HL-60/S4 treated with retinoic acid at 250 ng/mL for 4 days and 3 days (cell line): Measurements from ENCODE around the gene GLS.
"Not testable (repeated sequence)": the region's sequence is repeated elsewhere in the genome, so short reads cannot be mapped to it uniquely, and the experiment has no call there.

Source experiments
- in situ Hi-C: fragments of 300-500 bp; cut with MboI; formaldehyde crosslinking; loops from 2 replicates; pipeline ENCODE4 v1.7.0; 2022; ENCODE audit warnings: low sequenced_read_pairs

GLS gene

DNA sequence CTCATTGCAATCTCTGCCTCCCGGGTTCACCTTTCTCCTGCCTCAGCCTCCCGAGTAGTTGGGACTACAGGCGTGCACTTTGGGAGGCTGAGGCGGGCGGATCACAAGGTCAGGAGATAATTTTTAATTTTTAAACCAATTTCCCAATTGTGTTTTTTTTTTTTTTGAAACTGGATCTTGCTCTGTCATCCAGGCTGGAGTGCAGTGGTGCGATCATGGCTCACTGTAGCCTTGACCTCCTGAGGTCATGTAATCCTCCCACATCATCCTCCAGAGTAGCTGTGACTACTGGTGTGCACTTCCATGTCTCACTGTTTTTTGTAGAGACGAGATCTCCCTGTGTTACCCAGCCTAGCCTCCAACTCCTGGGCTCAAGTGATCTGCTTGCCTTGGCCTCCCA, 49.3 kb downstream of the GLS start:
- in situ Hi-C loops: no loop called here

DNA sequence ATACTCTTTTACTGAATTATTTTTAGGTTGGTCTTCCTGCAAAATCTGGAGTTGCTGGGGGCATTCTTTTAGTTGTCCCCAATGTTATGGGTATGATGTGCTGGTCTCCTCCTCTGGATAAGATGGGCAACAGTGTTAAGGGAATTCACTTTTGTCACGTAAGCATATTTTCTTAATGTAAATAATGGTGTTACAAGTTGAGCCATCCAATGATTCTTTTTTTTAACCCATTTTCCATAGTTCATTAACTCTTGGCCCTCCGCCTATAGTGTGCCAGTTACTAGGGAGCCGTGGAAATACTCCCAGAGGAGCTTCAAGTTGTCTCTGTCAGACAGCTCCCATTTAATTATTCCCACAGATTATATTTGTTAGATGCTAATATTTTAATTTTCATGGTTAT, 49.8 kb downstream of the GLS start:
- in situ Hi-C loops: no loop called here

DNA sequence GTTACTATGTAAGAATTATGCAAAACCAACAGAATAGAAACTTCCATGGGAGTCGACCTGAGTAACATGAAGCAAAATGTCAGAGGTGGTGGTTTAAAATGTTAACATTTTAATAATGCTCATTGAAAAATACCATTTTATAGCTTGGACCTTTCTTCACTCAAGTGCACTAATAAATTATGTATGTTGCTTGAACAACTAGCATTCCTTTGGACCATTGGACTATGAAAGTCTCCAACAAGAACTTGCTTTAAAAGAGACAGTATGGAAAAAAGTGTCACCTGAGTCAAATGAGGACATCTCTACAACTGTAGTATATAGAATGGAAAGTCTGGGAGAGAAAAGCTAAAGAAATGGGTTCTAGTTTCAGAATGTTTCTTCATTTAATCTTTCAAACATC, 51.9 kb downstream of the GLS start:
- in situ Hi-C loops: no loop called here

DNA sequence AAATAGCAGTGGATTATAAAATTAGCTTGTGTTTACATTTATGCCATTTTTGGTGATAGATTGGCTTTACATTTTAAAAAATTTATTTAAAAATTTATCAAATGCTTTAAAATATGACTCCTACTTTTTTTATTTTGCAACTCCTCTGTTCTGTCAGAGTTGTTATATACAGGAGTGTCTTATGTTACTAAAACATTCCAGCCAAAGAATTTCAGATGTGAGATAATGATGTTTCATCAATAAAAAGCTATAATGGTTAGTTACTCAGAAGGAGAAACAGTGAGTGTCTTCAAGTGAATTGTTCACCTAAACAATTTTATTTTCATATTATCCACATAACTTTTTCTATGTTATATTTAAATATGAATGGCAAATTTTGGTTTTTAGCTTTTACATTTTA, 52.7 kb downstream of the GLS start:
- in situ Hi-C loops: no loop called here

DNA sequence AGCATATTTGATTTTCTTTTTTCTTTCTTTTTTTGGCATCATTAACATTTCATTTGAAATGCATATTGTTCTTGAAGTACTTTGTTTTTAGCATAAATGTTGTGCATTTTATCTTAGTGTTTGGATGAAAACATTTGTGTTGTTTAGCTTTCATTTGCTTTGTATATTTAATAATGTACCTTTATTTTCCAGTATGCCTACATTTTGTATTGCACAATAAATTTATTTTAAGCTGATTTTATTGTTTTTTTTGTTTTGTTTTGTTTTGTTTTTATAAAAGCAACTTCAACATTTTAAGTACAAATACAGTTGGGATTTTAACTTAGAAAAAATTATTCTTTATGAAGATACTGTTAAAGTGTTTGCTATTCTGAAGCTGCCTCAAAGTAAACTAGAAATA, 54.4 kb downstream of the GLS start:
- in situ Hi-C loops: no loop called here

DNA sequence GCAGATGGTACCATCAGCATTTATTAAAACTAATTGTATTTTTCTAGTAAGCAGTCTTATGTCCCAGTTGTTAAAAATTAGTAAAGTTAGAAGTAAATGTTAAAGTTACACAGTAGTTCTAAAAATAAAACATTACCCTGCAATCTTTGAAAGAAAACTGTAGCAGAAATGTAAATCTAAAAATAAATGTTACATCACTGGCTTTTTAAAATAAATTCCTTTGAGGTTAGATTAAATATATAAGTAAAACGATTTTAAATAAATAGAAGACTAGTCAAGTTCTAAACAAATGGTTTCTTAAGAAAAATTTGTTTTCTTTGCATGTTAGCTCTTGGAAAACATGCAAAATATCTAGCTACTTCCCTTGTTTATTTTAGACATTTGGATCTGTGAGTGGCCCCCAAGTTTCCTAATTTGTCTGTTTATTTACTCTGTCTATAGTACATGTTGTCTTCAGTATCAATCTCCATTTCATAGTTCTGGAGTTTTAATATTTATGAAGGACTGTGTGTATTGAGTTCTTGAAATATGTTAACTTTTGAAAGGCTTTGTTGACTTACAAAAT, 58.2 kb downstream of the GLS start:
- in situ Hi-C loops: no loop called here

DNA sequence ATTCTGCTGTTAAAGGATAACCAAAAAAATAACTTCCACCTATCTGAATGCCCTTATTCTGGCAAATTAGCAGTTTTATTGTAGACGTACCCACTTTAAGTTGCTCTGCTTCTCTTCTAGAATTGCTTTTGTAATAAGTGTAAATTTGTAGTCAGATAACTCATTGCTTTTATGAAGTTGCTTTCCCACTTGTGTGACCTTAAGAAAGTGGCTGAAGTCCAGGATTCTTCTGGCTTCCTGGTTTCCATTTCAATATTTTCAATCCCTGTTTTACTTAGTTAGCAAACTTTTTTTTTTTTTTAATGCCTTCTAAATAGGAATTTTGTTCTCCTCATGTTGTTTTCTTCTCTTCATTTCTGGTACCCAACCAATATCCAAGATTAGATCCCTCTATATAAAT, 59.8 kb downstream of the GLS start:
- in situ Hi-C loops: no loop called here

DNA sequence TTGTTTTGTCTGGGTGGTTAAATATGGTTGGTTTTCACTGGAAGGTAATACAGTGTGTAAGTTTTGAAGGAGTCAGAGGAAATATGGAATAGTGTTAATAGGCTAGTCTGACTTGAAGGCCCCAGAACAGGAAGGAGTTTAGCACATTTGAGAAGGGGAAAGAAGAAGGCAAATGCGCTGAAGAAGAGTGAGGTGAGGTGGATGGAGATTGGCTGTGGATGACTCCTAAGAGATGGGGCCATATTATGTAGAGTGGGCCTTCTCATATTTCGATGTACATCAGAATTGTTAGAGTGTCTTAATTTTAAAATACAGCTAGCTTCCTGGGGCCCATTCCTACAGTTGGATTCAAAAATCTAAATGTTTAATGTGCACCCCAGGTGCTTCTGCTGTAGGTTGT, 61.0 kb downstream of the GLS start:
- in situ Hi-C loops: no loop called here

DNA sequence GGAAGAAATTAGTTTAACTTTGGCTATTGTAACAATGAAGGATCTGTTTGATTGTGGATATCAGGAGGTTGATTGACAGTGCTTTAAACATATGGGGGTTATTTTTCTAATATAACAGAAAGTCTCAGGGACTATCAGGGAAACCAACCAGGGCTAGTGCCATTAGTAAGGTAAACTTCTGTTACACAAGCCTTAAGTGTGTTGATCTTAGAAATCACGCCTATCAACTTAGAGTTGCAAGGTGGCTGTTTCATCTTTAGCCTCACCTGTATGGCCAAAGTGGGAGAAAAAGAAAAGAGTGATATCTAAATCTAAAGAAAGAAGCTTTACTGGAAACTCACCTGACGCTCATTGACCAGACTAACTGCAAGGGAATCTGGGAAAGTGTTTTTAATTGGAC, 62.1 kb downstream of the GLS start:
- in situ Hi-C loops: no loop called here

DNA sequence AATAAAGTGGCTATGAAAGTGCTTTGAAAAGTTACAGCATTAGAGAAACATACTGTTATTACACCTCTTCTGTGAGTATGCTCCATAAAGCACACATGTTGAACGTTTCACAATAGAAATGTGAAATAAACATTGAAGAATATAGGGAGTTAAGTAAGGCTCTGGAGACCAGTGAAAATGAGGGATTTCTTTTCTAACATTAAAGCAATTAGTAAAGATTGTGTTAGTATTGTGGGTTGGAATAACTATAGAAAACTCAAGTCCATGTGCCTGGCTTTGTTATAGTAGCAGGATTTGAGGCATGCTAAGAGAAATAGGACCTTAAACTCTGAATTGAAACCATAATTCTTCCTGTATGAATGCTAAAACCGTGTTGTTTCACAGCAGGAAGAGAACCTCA, 63.1 kb downstream of the GLS start:
- in situ Hi-C loops: no loop called here

DNA sequence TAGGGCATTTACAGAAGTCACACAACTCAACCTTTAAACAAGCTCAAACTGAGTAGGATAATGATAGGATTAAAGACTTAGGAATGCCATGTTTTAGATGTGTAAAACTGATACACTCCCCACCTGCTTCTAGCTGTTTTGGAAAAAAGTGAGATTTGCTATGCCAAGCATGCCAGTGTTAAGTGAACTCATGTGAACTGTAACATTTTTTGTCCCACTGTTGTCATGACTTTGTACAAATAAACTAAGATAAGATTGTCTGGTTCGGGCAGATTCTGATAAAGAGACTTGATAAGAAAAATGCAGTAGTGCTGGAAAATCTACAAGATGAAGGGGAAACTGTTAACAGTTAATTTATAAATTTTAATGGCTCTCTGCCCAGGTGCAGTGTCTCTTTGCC, 66.5 kb downstream of the GLS start:
- in situ Hi-C loops: no loop called here

DNA sequence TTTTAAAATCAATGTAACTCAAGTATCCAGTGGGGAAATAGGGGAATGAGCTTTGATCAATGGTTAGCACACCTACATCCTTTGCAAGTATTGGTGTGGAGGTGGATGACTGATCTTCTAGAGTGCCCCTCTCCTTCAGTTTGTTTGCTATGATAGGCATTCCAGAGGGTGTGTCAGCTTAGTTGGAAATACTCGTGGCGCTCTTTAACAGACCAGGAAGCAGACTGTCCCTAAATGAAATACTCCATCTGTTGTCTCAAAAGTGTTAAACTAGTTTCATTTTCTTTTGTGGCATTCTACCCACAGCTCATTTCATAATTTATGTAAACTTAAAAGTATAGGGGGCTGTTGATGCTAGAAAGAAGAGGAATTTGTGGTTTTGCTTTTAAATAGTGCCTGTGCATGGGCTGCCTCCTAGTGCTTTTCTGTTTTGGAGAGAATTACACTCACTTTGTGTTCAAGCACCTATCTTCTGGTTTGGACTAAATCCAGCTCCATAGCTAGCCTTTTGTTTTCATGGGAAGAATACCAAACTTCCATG, 67.2 kb downstream of the GLS start:
- in situ Hi-C loops: no loop called here

DNA sequence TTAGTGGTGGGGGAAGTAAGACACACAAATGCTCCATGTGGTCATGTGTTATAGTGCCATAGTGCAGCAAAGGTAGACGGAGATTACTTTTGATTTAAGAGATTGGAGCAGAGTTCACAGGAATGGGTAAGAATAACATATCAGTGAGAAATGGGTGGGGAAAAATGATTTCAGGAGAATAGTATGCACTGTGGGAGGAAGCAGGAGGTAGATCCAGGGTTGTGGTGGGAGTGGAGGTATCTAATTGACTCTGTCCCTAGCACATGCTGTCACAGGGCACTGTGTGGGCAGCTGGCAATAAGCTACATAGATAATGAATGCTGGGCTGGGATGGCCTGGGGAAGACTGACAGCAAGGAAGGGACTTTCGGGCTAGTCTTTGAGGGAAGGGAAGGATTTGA, 68.0 kb downstream of the GLS start:
- in situ Hi-C loops: no loop called here

DNA sequence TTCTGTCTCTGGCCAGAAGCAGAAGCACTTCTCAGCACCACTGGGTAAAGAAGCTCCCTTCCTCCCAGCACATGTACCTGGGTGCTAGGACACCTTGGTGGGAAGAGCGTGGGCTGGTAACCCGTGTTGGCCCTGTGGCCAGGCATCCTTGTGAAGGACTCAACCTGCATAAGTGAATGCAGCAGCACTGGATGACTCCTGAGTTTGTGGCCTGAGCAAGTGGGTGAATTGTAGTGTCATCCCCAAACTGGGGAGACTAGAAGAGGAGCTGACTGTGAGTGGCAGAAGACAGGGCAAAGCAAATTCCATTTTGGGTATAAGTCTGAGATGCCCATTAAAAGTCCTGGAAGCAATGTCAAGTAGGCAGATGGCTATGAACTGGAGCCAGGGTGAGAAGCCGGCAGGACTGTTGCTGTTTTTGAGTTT, 70.0 kb downstream of the GLS start:
- in situ Hi-C loops: no loop called here

DNA sequence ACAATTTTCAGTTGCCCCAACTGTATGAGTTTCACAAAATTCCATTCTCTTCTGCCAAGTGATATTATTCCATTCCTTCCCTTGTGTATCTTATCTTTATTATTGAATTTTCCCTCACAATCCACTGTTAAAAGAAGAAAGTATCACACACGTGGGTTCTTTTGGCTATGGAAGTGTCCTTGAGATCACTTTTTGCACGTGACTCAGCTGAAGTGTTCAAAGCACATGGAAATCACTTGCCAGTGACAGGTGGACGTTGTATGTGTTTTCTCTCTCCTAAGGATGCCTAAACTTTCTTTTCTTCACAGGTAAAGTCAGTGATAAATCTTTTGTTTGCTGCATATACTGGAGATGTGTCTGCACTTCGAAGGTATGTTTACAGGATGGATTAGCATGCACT, 72.6 kb downstream of the GLS start:
- in situ Hi-C loops: no loop called here

DNA sequence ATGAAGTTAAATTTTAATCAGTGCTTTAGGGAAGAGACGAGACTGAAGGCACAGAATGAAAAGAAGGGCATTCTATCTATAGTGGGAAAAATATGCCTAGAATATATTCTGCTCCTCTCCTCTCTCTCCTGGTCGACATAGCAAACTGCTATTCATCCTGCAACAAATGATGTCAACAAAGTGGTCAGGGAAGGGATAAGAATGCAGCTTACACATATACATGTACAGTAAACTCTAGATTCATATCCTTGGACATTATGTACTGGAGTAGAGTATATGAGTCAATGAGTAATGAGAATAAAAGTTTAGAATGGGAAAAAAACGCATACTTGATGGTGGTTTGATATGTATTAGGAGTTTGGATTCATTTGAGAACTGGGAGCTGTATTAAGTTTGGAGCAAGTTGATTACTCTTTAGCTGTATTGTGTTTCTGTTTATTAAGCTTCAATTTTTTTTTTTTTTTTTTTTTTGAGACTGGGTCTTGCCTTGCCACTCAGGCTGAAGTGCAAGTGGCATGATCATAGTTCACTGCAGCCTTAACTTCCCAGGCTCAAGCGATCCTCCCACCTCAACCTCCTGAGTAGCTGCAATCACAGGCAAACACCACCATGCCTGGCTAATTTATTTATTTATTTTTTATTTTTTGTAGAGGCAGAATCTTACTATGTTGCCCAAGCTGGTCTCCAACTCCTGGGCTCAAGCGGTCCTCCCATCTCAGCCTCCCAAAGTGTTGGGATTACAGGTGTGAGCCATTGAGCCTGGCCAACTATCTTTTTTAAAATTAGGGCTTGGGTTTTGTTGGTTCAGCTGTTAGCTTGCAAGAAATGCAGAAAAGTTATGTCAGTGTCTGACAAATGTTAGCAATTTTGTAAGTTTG, 79.5 kb downstream of the GLS start:
- in situ Hi-C loops: no loop called here

DNA sequence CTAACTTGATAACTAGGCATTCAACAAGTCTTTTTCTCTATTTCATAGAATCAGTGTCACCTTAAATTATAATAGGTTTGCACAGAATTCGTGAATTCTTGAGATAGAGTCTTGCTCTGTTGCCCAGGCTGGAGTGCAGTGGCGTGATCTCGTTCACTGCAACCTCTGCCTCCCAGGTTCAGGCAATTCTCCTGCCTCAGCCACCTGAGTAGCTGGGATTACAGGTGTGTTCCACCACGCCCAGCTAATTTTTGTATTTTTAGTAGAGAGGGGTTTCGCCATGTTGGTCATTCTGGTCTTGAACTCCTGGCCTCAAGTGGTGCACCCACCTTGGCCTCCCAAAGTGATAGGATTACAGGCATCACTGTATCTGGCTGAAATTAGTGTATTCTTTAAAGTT, 80.5 kb downstream of the GLS start:
- in situ Hi-C loops: not testable (repeated sequence)

DNA sequence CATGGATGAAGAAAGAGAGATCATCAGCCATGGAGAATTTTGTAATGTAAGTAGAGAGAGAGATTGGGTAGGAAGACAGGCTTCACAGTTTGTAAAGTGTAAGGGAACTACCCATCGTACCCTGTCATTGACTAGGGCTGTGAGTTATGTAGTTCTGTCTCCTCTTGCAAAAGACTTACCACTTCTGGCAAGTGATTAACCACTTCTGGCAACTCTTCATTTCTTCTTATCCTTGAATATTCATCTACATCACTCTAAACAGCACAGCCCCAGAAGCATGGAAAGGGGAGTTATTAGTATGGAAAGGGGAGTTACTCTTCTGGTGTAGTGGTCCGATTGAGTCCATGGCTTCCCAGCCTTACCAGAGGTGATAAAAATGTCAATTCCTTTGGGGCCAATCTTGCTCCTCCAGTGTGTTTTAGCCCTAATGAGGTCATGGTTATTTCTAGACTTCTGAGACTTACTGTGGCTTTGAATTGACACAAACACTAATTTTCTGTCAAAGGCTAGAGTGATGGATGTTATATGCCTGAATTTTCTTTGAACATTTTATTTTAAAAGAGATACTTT, 81.4 kb downstream of the GLS start:
- in situ Hi-C loops: no loop called here

DNA sequence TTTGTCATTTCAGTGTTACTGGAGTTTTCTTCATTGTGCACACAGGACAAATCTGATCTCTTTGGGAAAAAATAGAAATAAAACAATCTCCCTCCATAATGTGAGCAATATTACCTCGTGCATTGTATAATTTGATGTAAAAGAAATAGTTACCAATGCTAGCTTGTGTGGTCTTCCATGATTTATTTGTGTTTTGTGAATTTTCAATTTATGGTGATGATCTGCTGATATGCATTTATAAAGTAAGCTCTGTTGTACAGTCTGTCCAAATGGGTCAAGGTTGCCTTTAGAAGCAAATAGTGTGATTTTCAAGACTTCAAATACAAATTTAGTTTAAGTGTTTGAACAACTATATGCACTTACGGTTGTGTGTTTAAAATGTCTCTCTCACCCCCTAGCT, 82.5 kb downstream of the GLS start:
- in situ Hi-C loops: no loop called here

DNA sequence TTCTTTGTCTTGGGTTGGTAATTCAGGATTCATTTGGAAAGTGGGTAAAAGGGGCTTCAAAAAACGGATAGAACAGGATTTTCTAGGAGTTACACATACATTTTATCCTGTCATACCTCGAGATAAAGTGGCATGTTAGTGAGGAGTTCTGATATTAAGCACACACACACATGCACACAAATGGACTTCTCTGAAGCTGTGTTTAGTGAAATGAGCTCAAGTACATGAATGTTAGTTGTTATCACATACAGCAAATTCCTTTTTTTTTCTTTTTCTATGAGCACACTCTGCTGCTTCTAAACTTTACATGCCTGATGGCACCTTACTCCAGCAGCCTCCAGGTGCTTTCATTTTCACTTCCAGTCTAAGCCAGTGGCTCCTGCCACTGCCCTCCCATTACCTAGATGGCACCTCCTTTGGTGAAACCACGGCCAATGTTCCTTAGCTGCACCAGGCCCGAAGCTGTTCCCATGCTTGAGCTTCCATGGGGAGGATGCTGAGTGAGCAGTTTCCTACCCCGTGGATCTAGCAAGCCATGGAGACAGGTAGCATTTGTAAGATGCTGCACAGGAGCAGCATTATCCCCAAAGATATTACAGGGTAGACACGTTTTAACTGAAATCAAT, 83.7 kb downstream of the GLS start:
- in situ Hi-C loops: no loop called here

DNA sequence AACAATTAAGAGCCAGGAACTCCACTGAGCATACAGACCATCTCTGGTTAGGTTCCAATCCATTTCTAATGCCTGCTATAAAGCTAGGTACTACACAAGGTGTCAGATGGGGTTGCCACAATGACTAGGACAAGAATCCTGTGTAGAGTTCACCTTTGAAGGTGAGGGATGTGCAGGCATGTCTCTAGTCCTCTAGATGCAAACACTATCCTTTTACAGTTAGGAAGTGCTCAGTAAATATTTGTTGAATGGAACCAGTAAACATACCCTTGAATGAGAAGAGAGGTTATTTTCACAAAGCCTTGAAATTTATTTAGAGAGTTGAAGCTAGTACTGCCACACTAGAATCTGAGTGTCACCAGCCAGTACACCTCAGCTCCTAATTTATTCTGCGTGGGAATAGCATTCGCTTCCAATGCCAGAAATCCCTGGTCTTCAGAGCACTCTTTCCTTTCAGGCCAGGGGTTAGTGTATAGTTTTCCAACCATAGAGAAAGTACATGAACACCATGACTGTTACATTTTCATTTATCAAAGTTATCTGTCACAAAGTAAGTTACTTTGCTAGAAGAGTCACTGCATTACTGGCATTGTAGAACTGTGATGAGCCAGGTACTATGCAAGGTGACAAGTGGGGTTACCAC, 85.1 kb downstream of the GLS start:
- in situ Hi-C loops: no loop called here
